Measurements from ENCODE around the gene ITPRID2.

- TF ChIP-seq CTCF (IDR thresholded peaks at IDR 0.05; ENCODE audit: low read depth, low read length), result no peak
- no peak for TF ChIP-seq MAX (IDR thresholded peaks at IDR 0.05; ENCODE audit: low read depth, low read length)
Measured at GRCh38 chr2:181973171-181973783, 81.7 kb downstream of the ITPRID2 start.
